Breast epithelium (tissue), 4 donors: ENCODE measurements around the gene TRIM15. TPM values are rescaled to one million over a fixed set of nuclear protein-coding genes. Genes with fewer than 3 reads are reported as not detected.
"Not testable (repeated sequence)": the region's sequence is repeated elsewhere in the genome, so short reads cannot be mapped to it uniquely, and the experiment has no call there.

Experiments
- DNase-seq, 2 donors: peaks; one replicate each; pipeline ENCODE4 v3.0.0-alpha.2; 2019; ENCODE audit warnings: low spot score in 2 of 2
- H3K27ac ChIP-seq, 2 donors: fragments of 200-600 bp; sonication (generic) in 1 of 2; one replicate each; pipeline ENCODE4 v1.5.1; 2016 to 2019; ENCODE audit warnings: mild to moderate bottlenecking in 1 of 2
- H3K27me3 ChIP-seq, 2 donors: fragments of 200-600 bp; sonication (generic) in 1 of 2; one replicate each; pipeline versions ENCODE4 v1.5.1 to v1.6.0; 2017 to 2019; ENCODE audit warnings: control low read depth in 1 of 2, mild to moderate bottlenecking in 1 of 2
- H3K36me3 ChIP-seq: fragments of 200-600 bp; one replicate; pipeline ENCODE4 v1.5.1; 2019
- H3K4me1 ChIP-seq, 2 donors: fragments of 200-600 bp; sonication (generic); one replicate each; pipeline ENCODE4 v1.5.1; 2016 to 2019; ENCODE audit warnings: control low read depth in 1 of 2
- H3K4me3 ChIP-seq, 3 donors: fragments of 200-600 bp; sonication (generic); 1 replicate in 2 of 3; 2 replicates in 1 of 3; pipeline ENCODE4 v1.5.1; 2016 to 2019; ENCODE audit warnings: mild to moderate bottlenecking in 3 of 3, moderate library complexity in 2 of 3
- H3K9me3 ChIP-seq, 2 donors: fragments of 200-600 bp; sonication (generic) in 1 of 2; one replicate each; pipeline ENCODE4 v1.5.1; 2016 to 2019; ENCODE audit warnings: control low read depth in 1 of 2
- POLR2A ChIP-seq: fragments of 450-650 bp; IDR thresholded peaks from one replicate; pipeline ENCODE4 v1.6.1; 2016; ENCODE audit warnings: antibody characterized with exemption, mild to moderate bottlenecking, moderate library complexity
- POLR2AphosphoS5 ChIP-seq, 3 donors: sonication (generic); formaldehyde crosslinking; IDR thresholded peaks; one replicate each; pipeline ENCODE4 v1.6.1; 2017; ENCODE audit warnings: antibody characterized with exemption in 3 of 3
- intact Hi-C: fragments of 100-400 bp; cut with DNase I; formaldehyde crosslinking; loops from one replicate; pipeline ENCODE4 v1.15.1; 2023; ENCODE audit warnings: low total_unique reads
- total RNA-seq, 3 donors: library from RNA; depleted of rRNA; stranded (reverse); fragments of >200 nt; gene quantifications; one replicate each; pipeline ENCODE4 v1.1.0, GENCODE V29; 2016
- TF ChIP-seq, protein P1 (sequence below), 3 donors: fragments of 450-650 bp; IDR thresholded peaks; one replicate each; pipeline ENCODE4 v1.5.1; 2016 to 2017; ENCODE audit warnings: antibody characterized with exemption in 3 of 3, mild to moderate bottlenecking in 3 of 3, moderate library complexity in 3 of 3

TRIM15 gene
- total RNA-seq, 3 donors from 2014 or later, result 0.33 TPM; not detected in 2

DNA sequence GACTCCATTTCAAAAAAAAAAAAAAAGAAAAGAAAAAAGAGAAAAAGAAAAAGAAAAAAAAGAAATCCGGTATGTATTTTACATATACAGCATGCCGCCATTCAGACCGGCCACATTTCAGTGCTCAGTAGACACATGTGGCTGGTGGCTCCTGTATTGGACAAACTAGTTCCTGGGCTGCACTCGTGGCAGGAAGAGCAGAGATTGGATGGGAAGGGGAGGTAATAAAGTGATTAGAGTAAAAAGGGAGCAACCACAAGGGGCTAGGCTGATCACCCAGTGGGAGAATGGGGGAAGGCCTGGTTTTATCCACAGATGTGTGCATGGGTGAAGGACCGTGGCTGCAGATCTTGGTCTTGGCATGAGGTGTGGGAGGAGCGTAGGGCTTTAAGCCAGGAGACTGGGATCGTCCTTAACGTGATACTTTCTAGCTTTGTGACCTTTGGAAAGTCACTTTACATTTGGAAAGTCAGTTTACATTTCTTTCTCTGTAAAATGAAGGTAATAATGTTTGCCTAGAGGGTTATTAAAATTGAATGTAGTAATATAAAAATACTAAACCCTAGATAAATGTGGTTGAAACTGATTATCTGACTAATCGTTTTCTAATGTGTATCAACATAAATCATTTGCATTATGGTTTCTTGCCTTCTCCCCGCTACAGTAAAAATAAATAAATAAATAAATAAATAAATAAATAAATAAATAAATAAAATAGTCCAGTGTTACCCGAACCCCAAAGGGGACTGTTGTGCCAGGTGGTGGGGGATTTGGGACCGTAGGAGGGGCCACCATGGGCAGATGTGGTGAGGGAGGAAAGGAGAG is 869 bp upstream of the TRIM15 start:
- TF ChIP-seq, protein P1, sequence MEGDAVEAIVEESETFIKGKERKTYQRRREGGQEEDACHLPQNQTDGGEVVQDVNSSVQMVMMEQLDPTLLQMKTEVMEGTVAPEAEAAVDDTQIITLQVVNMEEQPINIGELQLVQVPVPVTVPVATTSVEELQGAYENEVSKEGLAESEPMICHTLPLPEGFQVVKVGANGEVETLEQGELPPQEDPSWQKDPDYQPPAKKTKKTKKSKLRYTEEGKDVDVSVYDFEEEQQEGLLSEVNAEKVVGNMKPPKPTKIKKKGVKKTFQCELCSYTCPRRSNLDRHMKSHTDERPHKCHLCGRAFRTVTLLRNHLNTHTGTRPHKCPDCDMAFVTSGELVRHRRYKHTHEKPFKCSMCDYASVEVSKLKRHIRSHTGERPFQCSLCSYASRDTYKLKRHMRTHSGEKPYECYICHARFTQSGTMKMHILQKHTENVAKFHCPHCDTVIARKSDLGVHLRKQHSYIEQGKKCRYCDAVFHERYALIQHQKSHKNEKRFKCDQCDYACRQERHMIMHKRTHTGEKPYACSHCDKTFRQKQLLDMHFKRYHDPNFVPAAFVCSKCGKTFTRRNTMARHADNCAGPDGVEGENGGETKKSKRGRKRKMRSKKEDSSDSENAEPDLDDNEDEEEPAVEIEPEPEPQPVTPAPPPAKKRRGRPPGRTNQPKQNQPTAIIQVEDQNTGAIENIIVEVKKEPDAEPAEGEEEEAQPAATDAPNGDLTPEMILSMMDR (IDR thresholded peaks at IDR 0.05), result no peak
- no peak for TF ChIP-seq POLR2A
- TF ChIP-seq POLR2AphosphoS5 (IDR thresholded peaks at IDR 0.05), result no peak
- H3K4me1 ChIP-seq, result no peaks in the 10 kb centered on the region
- no peak overlapping the region for H3K27ac ChIP-seq
- intact Hi-C loops, result no loop called here
- no peaks in the 10 kb centered on the region for H3K36me3 ChIP-seq
- DNase-seq, result no peak
- no peak overlapping the region for H3K4me3 ChIP-seq
- H3K9me3 ChIP-seq, result no peaks in the 10 kb centered on the region
- peaks cover 0 to 19% of the 10 kb centered on the region in 2 donors for H3K27me3 ChIP-seq

DNA sequence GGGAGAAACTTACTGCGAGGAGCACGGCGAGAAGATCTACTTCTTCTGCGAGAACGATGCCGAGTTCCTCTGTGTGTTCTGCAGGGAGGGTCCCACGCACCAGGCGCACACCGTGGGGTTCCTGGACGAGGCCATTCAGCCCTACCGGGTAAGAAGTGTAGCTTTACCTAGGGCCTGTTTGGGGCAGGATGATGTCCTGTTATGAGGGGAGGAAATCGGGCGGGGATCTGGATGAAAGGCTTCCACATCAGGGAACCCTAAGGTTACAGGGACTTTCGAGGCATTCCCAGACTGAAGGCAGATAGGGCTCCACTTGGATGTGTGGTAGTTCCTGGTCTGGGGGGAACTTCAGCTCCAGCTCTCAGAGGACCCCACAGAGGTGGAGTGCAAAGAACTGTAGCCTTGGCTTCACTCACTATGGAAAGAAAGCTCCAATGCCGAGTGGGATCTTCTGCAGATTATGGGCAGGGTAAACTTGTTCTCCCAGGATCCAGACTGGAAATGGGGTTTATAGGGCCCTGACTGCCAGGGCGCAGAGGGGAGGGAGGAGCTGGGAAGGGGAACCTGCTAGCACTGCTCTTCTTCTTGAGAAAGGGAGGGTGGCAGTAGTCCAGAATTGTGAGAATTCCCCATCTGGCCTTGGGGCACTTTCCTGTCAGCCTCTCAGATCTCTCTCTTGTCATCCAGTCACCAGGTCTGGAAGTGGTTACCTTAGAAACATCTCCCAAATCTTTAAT is 740 bp downstream of the TRIM15 start:
- intact Hi-C loops, result no loop called here
- Histone ChIP-seq H3K27me3 (peaks cover 0 to 30% of the 10 kb centered on the region in 2 donors), H3K9me3 (no peaks in the 10 kb centered on the region), H3K36me3 (no peaks in the 10 kb centered on the region), H3K4me3 (no peak overlapping the region), H3K4me1 (no peaks in the 10 kb centered on the region), H3K27ac (no peak overlapping the region)
- DNase-seq, result no peak
- TF ChIP-seq POLR2AphosphoS5 (IDR thresholded peaks at IDR 0.05) (no peak), POLR2A (no peak)
- TF ChIP-seq, protein P1 (IDR thresholded peaks at IDR 0.05), result no peak

DNA sequence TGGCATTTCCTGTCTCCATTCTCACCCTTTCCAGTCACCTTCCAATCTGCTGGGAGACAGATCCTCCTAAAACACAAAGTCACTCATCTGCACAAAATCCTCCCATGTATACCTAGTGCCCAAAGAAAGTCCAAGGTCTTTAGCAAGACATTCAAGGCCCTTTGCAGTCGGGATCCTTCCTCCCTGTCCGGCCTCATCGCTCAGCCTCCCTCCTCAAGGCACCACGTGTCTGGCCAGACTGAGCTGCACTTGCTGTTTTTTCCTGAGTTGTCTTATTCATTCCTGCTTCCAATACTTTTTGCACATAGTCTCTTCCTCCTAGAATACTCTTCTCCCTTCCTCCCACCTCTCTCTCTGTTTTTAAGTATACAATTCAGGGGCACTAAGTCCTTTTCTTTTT is 1.4 kb downstream of the TRIM15 start:
- Histone ChIP-seq H3K4me1 (no peaks in the 10 kb centered on the region), H3K9me3 (no peaks in the 10 kb centered on the region), H3K27me3 (peaks cover 0 to 30% of the 10 kb centered on the region in 2 donors), H3K36me3 (no peaks in the 10 kb centered on the region), H3K4me3 (no peak overlapping the region), H3K27ac (no peak overlapping the region)
- TF ChIP-seq POLR2AphosphoS5 (IDR thresholded peaks at IDR 0.05), result no peak
- TF ChIP-seq, protein P1 (IDR thresholded peaks at IDR 0.05), result no peak
- no peak for TF ChIP-seq POLR2A
- intact Hi-C loops, result loop anchor here (5.0 kb wide), 1 partner anchor 843 kb away; no protein-coding TSS in a partner anchor
- DNase-seq, result no peak

DNA sequence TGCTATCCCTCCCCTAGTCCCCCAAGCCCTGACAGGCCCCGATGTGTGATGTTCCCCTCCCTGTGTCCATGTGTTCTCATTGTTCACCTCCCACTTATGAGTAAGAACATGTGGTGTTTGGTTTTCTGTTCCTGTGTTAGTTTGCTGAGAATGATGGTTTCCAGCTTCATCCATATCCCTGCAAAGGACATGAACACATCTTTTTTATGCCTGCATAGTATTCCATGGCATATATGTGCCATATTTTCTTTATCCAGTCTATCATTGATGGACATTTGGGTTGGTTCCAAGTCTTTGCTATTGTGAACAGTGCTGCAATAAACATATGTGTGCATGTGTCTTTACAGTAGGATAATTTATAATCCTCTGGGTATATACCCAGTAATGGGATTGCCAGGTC is 1.9 kb downstream of the TRIM15 start:
- H3K4me3 ChIP-seq, H3K4me1 ChIP-seq, H3K36me3 ChIP-seq, DNase-seq, H3K9me3 ChIP-seq, H3K27ac ChIP-seq: not testable (repeated sequence)
- intact Hi-C loops, result loop anchor here (5.0 kb wide), 1 partner anchor 842 kb away; no protein-coding TSS in a partner anchor
- peaks cover 0 to 31% of the 10 kb centered on the region in 2 donors for H3K27me3 ChIP-seq

DNA sequence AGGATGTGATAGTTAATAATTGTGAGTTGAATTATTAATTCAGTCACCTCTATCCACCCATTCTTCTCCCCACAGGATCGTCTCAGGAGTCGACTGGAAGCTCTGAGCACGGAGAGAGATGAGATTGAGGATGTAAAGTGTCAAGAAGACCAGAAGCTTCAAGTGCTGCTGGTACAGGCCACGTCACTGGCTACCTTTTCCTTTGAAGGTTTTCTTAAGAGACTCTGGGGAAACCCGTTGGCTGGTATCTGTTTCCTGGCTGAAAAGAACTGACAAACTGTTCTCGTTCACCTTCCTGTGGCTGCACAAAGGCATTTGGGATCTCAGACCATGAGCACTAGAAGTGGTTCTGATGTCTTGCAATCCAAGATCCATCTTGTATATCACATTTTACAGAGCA is 3.8 kb downstream of the TRIM15 start:
- no peak overlapping the region for H3K4me3 ChIP-seq
- H3K27ac ChIP-seq, result no peak overlapping the region

More for the DNA sequence above, 3.8 kb downstream of the TRIM15 start:
- H3K36me3 ChIP-seq, result no peaks in the 10 kb centered on the region
- H3K4me1 ChIP-seq, result peaks cover 0 to 4% of the 10 kb centered on the region in 2 donors
- intact Hi-C loops, result loop anchor here (5.0 kb wide), 1 partner anchor 840 kb away; no protein-coding TSS in a partner anchor
- TF ChIP-seq POLR2A, result no peak
- TF ChIP-seq, protein P1 (IDR thresholded peaks at IDR 0.05), result no peak
- TF ChIP-seq POLR2AphosphoS5 (IDR thresholded peaks at IDR 0.05), result no peak
- H3K27me3 ChIP-seq, result peaks cover 0 to 48% of the 10 kb centered on the region in 2 donors
- DNase-seq, result no peak
- no peaks in the 10 kb centered on the region for H3K9me3 ChIP-seq
